ENCODE results near the gene PRKCA. TPM values are rescaled to one million over a fixed set of nuclear protein-coding genes. Genes with fewer than 3 reads are reported as not detected.

Gene PRKCA
- total and polyA plus RNA-seq, 10 of the 15 experiments (the other 5 are each of a cell fraction or from before 2014, with no cell fraction given): 0.11 to 14.6 (median 0.72) TPM

- TF ChIP-seq GABPA (IDR thresholded peaks at IDR 0.05; ENCODE audit: low read depth) (no peak), CBX3 (IDR thresholded peaks at IDR 0.05; ENCODE audit: borderline replicate concordance, low read depth) (no peak), E2F8 (IDR thresholded peaks at IDR 0.05; ENCODE audit: low read depth, partially characterized antibody) (no peak), SUPT20H (IDR thresholded peaks at IDR 0.05; ENCODE audit: borderline replicate concordance, control insufficient read depth, low read depth, low read length) (no peak), ATF7 (IDR thresholded peaks at IDR 0.05; ENCODE audit: low read depth) (no peak), BACH1 (IDR thresholded peaks at IDR 0.05; ENCODE audit: borderline replicate concordance) (no peak), SRF (IDR thresholded peaks at IDR 0.05; ENCODE audit: low read depth in 2 of 2, low read length in 2 of 2) (no peak)
- TF ChIP-seq, protein P1, sequence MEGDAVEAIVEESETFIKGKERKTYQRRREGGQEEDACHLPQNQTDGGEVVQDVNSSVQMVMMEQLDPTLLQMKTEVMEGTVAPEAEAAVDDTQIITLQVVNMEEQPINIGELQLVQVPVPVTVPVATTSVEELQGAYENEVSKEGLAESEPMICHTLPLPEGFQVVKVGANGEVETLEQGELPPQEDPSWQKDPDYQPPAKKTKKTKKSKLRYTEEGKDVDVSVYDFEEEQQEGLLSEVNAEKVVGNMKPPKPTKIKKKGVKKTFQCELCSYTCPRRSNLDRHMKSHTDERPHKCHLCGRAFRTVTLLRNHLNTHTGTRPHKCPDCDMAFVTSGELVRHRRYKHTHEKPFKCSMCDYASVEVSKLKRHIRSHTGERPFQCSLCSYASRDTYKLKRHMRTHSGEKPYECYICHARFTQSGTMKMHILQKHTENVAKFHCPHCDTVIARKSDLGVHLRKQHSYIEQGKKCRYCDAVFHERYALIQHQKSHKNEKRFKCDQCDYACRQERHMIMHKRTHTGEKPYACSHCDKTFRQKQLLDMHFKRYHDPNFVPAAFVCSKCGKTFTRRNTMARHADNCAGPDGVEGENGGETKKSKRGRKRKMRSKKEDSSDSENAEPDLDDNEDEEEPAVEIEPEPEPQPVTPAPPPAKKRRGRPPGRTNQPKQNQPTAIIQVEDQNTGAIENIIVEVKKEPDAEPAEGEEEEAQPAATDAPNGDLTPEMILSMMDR (IDR thresholded peaks at IDR 0.05 in 2 of 3, conservative IDR thresholded peaks at IDR 0.05 in 1 of 3; ENCODE audit: control insufficient read depth in 2 of 3, extremely low read depth in 1 of 3, insufficient read depth in 1 of 3, low read depth in 3 of 3, low read length in 3 of 3): no peak
- Histone ChIP-seq H3K79me2 (ENCODE audit: control insufficient read depth, insufficient read depth, low read length) (no peaks in the 10 kb centered on the region), H4K20me1 (ENCODE audit: control insufficient read depth, insufficient read depth) (no peaks in the 10 kb centered on the region), H3K4me3 (no peak overlapping the region), H3K27ac (ENCODE audit: control insufficient read depth, insufficient read depth) (no peak overlapping the region), H2AFZ (ENCODE audit: control insufficient read depth, low read depth, low read length) (no peak overlapping the region), H3K9ac (ENCODE audit: control insufficient read depth, insufficient read depth, low read length) (no peak overlapping the region), H3K4me1 (ENCODE audit: control insufficient read depth, insufficient read depth, low read length) (no peaks in the 10 kb centered on the region; the same call in 1 of the 2 replicates), H3K36me3 (ENCODE audit: control insufficient read depth in 2 of 2, insufficient read depth in 2 of 2, low read length in 1 of 2) (no peaks in the 10 kb centered on the region), H3K27me3 (replicated peaks in 1 of 2; ENCODE audit: control insufficient read depth in 2 of 2, insufficient read depth in 2 of 2, low read length in 1 of 2) (no peaks in the 10 kb centered on the region; a peak in 2 of 4 replicates), H3K9me3 (replicated peaks; ENCODE audit: control insufficient read depth, insufficient read depth, low read length) (no peaks in the 10 kb centered on the region), H3K4me2 (ENCODE audit: control insufficient read depth, insufficient read depth) (no peak overlapping the region)
- CTCF ChIA-PET: interaction anchor here (1.3 to 1.4 kb wide), 2 partner anchors 175 to 178 kb away, joined by 3 to 5 read pairs; no protein-coding TSS in a partner anchor
- DNase-seq (ENCODE audit: low read depth, low spot score): no peak
- no peak for FAIRE-seq
- intact Hi-C loops (cut with micrococcal nuclease; ENCODE audit: unreplicated experiment) (no loop called here), in situ Hi-C loops (cut with MboI) (loop anchor here (10.0 to 25.0 kb wide), 3 partner anchors 572 to 915 kb away; no protein-coding TSS in a partner anchor)
- POLR2A ChIA-PET: no interaction called here
- 8% methylated on average over 2 of the region's 2 CpGs for WGBS (ENCODE audit: insufficient coverage, insufficient replicate concordance, low lambda C conversion rate, missing lambda C conversion rate)
- no TSS peak for BruUV-seq (replicated peaks)
- SMC1A ChIA-PET (ENCODE audit: uncharacterized antibody, unreplicated experiment): interaction anchor here (1.1 kb wide), 1 partner anchor 181 kb away, joined by 3 read pairs; no protein-coding TSS in a partner anchor
- no peak for ATAC-seq
- RAD21 ChIA-PET (ENCODE audit: unreplicated experiment): no interaction called here
These were observed 419.9 kb downstream of the PRKCA start for GRCh38 chr17:66722341-66722740.

All from GM12878 (cell line).